22Rv1 (cell line): ENCODE measurements around the gene ERAP2.

Experiments used
- H3K27ac ChIP-seq: fragments of 450-650 bp; 2 replicates; pipeline ENCODE4 v1.5.1; 2017
- CTCF ChIP-seq: fragments of 450-650 bp; IDR thresholded peaks from 2 replicates; pipeline ENCODE4 v1.5.1; 2017; ENCODE audit warnings: mild to moderate bottlenecking
- ZFX ChIP-seq: fragments of 450-650 bp; IDR thresholded peaks from 2 replicates; pipeline ENCODE4 v1.6.1; 2017; ENCODE audit warnings: antibody characterized with exemption, borderline replicate concordance

ERAP2 gene

GRCh38 chr5:96967400-96967799, 91.1 kb downstream of the ERAP2 start:
- H3K27ac ChIP-seq, result no peak overlapping the region
- TF ChIP-seq ZFX, result no peak
- TF ChIP-seq CTCF, result no peak

- no peak for TF ChIP-seq ZFX
- no peak overlapping the region for H3K27ac ChIP-seq
These were observed 91.8 kb downstream of the ERAP2 start for GRCh38 chr5:96968074-96968473.

- TF ChIP-seq CTCF (no peak), ZFX (no peak)
- H3K27ac ChIP-seq, result no peak overlapping the region
These were observed 92.3 kb downstream of the ERAP2 start for GRCh38 chr5:96968614-96969013.
